ENCODE measurements around the gene MAGOHB.

MAGOHB gene

DNA sequence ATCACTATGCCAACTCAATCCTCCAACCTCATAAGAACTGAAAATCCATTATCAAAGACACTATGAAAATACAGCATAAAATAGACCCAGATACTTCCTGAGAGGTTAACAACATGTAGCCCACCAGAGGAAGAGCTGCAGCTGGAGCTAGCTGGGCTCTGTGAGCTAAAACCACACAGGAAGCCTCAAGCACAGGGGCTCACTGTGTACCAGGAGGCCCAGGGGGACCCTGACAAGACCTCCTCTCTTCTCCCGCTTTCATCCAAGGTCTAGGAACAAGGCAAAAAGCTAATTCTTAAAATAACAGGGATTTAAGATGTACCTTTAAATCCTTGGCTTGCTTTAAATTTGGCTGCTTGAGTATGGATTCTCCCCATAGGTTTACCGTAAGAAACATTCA, 54.2 kb downstream of the MAGOHB start:
- DNase-seq (ENCODE audit: low read depth), result no peak
- H3K4me3 ChIP-seq (ENCODE audit: control insufficient read depth, low read depth, low read length), result no peak overlapping the region
- TF ChIP-seq, protein P1, sequence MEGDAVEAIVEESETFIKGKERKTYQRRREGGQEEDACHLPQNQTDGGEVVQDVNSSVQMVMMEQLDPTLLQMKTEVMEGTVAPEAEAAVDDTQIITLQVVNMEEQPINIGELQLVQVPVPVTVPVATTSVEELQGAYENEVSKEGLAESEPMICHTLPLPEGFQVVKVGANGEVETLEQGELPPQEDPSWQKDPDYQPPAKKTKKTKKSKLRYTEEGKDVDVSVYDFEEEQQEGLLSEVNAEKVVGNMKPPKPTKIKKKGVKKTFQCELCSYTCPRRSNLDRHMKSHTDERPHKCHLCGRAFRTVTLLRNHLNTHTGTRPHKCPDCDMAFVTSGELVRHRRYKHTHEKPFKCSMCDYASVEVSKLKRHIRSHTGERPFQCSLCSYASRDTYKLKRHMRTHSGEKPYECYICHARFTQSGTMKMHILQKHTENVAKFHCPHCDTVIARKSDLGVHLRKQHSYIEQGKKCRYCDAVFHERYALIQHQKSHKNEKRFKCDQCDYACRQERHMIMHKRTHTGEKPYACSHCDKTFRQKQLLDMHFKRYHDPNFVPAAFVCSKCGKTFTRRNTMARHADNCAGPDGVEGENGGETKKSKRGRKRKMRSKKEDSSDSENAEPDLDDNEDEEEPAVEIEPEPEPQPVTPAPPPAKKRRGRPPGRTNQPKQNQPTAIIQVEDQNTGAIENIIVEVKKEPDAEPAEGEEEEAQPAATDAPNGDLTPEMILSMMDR (IDR thresholded peaks at IDR 0.05; ENCODE audit: control insufficient read depth, insufficient read depth, low read depth, low read length, missing control alignments), result no peak

DNA sequence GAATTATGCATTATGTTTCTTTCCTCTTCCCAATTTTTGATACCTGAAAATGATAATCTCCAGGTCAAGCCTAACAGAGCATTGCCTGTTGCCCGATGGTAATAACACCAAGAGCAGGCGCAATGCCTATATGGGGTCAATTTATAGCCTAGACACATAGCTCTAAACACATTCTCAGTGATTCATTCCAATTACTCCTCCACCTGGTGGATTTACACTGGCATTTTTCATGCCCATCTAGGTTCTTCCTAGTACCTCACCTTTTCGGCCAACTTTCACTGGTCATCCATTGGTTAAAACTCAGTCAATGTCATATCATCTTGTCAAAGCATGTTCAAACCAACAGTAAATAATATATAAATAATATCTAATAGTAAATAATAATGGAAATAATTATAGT, 54.6 kb downstream of the MAGOHB start:
- no peak for DNase-seq (ENCODE audit: low read depth)
- TF ChIP-seq, protein P1 (IDR thresholded peaks at IDR 0.05; ENCODE audit: control insufficient read depth, insufficient read depth, low read depth, low read length, missing control alignments), result no peak
- no peak overlapping the region for H3K4me3 ChIP-seq (ENCODE audit: control insufficient read depth, low read depth, low read length)

DNA sequence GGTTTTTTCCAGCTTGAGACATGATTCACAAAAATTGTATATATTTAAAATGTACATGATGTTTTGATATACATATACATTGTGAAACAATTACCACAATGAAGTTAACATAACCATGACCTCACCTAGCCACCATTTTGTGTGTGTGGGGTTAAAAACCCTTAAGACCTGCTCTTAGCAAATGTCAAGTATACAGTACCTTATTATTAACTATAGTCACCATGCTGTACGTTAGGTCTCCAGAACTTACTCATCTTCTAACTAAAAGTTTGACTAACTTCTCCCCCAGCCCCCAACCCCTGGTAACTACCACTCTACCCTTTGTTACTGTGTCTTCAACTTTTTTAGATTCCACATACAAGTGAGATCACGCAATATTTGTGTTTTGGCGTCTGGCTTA, 55.1 kb downstream of the MAGOHB start:
- DNase-seq (ENCODE audit: low read depth), result no peak
- H3K4me3 ChIP-seq (ENCODE audit: control insufficient read depth, low read depth, low read length), result no peak overlapping the region
- TF ChIP-seq, protein P1 (IDR thresholded peaks at IDR 0.05; ENCODE audit: control insufficient read depth, insufficient read depth, low read depth, low read length, missing control alignments), result no peak

DNA sequence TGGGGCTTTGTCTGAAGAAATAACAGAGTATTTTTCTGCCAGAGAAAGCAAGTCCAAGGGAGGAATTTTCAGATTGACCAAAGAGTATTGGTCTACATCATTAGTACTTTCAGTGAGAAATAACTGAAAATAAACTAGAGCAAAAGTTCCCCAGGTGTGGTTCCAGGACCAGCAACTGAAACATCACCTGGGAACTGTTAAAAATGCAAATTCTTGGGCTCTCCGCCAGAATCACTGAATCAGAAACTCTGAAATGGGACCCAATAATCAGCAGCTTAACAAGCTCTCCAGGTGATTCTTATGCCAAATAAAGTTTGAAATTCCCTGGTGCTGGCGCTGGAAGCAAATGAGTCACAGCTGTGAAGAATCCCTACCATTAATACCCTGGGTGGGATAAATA, 55.6 kb downstream of the MAGOHB start:
- no peak overlapping the region for H3K4me3 ChIP-seq (ENCODE audit: control insufficient read depth, low read depth, low read length)
- TF ChIP-seq, protein P1 (IDR thresholded peaks at IDR 0.05; ENCODE audit: control insufficient read depth, insufficient read depth, low read depth, low read length, missing control alignments), result no peak
- DNase-seq (ENCODE audit: low read depth), result no peak

DNA sequence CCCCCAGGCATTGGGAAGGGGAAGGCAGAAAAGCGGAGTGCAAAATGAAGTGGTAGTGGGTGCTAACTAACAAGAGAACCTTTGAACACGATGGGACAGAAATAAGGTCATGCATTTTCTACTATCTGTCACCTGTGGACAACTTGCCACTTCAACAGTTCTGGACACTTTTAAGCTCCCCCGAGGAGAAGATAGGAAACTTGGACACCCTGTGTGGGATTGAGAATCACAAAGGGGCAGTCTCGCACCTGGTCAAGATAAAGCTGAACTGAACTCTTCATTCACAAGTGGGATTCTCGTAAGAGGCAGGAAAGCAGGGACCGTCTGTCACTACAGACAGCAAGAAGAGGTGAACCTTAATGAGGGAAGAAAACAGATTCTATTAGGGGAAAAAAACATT, 56.1 kb downstream of the MAGOHB start:
- H3K4me3 ChIP-seq (ENCODE audit: control insufficient read depth, low read depth, low read length), result no peak overlapping the region
- TF ChIP-seq, protein P1 (IDR thresholded peaks at IDR 0.05; ENCODE audit: control insufficient read depth, insufficient read depth, low read depth, low read length, missing control alignments), result no peak
- DNase-seq (ENCODE audit: low read depth), result no peak

DNA sequence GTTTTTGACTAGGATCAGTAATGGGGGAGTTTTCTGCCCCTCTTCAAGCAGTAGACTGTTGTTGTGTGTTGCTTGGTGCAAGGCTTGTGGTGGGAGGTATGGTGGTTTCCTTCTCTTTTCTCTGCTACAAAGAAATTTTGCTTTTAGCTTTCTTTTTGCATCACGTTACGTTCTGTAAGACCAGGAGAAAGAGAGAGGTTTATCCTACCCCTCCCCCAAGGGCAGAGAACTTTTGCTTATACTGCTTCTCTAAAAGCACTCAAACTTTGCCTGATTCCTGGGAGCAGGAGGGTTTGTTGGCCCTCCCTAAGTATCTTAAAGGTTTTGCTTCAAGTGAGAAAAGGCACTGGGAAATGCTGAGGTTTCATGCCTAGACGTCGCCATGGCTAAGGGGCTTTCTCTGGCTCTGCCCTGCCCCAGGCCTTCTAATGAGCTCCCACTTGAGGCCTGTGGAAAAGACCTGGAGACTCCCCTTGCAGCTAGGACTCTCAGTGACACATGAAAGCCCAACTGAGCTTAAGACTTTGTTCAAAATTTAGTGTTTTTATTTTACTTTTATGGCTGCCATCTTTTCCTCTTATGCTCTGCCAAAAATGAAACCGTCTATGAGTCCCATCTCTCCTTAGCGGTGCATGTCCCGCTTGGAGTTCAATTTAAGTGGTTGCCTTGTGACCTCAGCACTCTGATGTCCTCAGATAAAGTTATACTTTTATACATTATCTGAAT, 58.5 kb downstream of the MAGOHB start:
- H3K4me3 ChIP-seq (ENCODE audit: control insufficient read depth, low read depth, low read length), result no peak overlapping the region
- TF ChIP-seq, protein P1 (IDR thresholded peaks at IDR 0.05; ENCODE audit: control insufficient read depth, insufficient read depth, low read depth, low read length, missing control alignments), result no peak
- DNase-seq (ENCODE audit: low read depth), result no peak

Data from AG09309 (cell line).